ENCODE results near the gene PRKCD.
"Not testable (repeated sequence)": the region's sequence is repeated elsewhere in the genome, so short reads cannot be mapped to it uniquely, and the experiment has no call there.

The PRKCD gene

GRCh38 chr3:53150247-53151085 lies 10.5 kb upstream of the PRKCD start:
- no peak overlapping the region for H2AFZ ChIP-seq (ENCODE audit: low read length)
- no peaks in the 10 kb centered on the region for H3K79me2 ChIP-seq (ENCODE audit: insufficient read depth, low read length)
- H4K20me1 ChIP-seq (ENCODE audit: insufficient read depth, low read length, poor library complexity, severe bottlenecking) = no peaks in the 10 kb centered on the region
- no peaks in the 10 kb centered on the region for H3K9me3 ChIP-seq (ENCODE audit: insufficient read depth, low read depth, low read length)
- H3K27me3 ChIP-seq (ENCODE audit: insufficient read depth, low read length, poor library complexity, severe bottlenecking) = no peaks in the 10 kb centered on the region
- H3K9me2 ChIP-seq (replicated peaks; ENCODE audit: low read depth, low read length) = no peaks in the 10 kb centered on the region
- H3K4me1 ChIP-seq (ENCODE audit: insufficient read depth, low read length, poor library complexity, severe bottlenecking) = no peaks in the 10 kb centered on the region
- no peak overlapping the region for H3K4me2 ChIP-seq (ENCODE audit: low read depth, low read length, poor library complexity, severe bottlenecking)
- TF ChIP-seq EZH2phosphoT487 (IDR thresholded peaks at IDR 0.05; ENCODE audit: borderline replicate concordance) = no peak
- no peak for TF ChIP-seq CTCF (conservative IDR thresholded peaks at IDR 0.05; ENCODE audit: low read length)
- no peak overlapping the region for H3K4me3 ChIP-seq (ENCODE audit: low read length, poor library complexity, severe bottlenecking)
- no peaks in the 10 kb centered on the region for H3F3A ChIP-seq (ENCODE audit: low read depth)
- no peaks in the 10 kb centered on the region for H3K36me3 ChIP-seq (ENCODE audit: insufficient read depth, low read length)
- H3K9ac ChIP-seq (ENCODE audit: low read depth, low read length, poor library complexity, severe bottlenecking) = no peak overlapping the region

GRCh38 chr3:53151086-53151438 lies 9.9 kb upstream of the PRKCD start:
- not testable (repeated sequence) for H3K9me3 ChIP-seq (ENCODE audit: insufficient read depth, low read depth, low read length); H4K20me1 ChIP-seq (ENCODE audit: insufficient read depth, low read length, poor library complexity, severe bottlenecking); H3K36me3 ChIP-seq (ENCODE audit: insufficient read depth, low read length); H3K4me3 ChIP-seq (ENCODE audit: low read length, poor library complexity, severe bottlenecking); H3K27me3 ChIP-seq (ENCODE audit: insufficient read depth, low read length, poor library complexity, severe bottlenecking); H3K4me1 ChIP-seq (ENCODE audit: insufficient read depth, low read length, poor library complexity, severe bottlenecking); H3K4me2 ChIP-seq (ENCODE audit: low read depth, low read length, poor library complexity, severe bottlenecking); H2AFZ ChIP-seq (ENCODE audit: low read length); H3K9ac ChIP-seq (ENCODE audit: low read depth, low read length, poor library complexity, severe bottlenecking); H3F3A ChIP-seq (ENCODE audit: low read depth); H3K9me2 ChIP-seq (replicated peaks; ENCODE audit: low read depth, low read length); H3K79me2 ChIP-seq (ENCODE audit: insufficient read depth, low read length)

GRCh38 chr3:53151465-53151864 lies 9.5 kb upstream of the PRKCD start:
- H4K20me1 ChIP-seq (ENCODE audit: insufficient read depth, low read length, poor library complexity, severe bottlenecking) = no peaks in the 10 kb centered on the region
- TF ChIP-seq CTCF (conservative IDR thresholded peaks at IDR 0.05; ENCODE audit: low read length) (no peak), EZH2phosphoT487 (IDR thresholded peaks at IDR 0.05; ENCODE audit: borderline replicate concordance) (no peak)
- no peaks in the 10 kb centered on the region for H3K4me1 ChIP-seq (ENCODE audit: insufficient read depth, low read length, poor library complexity, severe bottlenecking)
- no peaks in the 10 kb centered on the region for H3K79me2 ChIP-seq (ENCODE audit: insufficient read depth, low read length)
- H3K9me2 ChIP-seq (replicated peaks; ENCODE audit: low read depth, low read length) = no peaks in the 10 kb centered on the region
- no peaks in the 10 kb centered on the region for H3K9me3 ChIP-seq (ENCODE audit: insufficient read depth, low read depth, low read length)
- no peaks in the 10 kb centered on the region for H3F3A ChIP-seq (ENCODE audit: low read depth)
- H3K4me3 ChIP-seq (ENCODE audit: low read length, poor library complexity, severe bottlenecking) = no peak overlapping the region
- H3K36me3 ChIP-seq (ENCODE audit: insufficient read depth, low read length) = no peaks in the 10 kb centered on the region
- H3K27me3 ChIP-seq (ENCODE audit: insufficient read depth, low read length, poor library complexity, severe bottlenecking) = no peaks in the 10 kb centered on the region
- no peak overlapping the region for H2AFZ ChIP-seq (ENCODE audit: low read length)
- H3K9ac ChIP-seq (ENCODE audit: low read depth, low read length, poor library complexity, severe bottlenecking) = no peak overlapping the region
- no peak overlapping the region for H3K4me2 ChIP-seq (ENCODE audit: low read depth, low read length, poor library complexity, severe bottlenecking)

Measured in Loucy (cell line).